ENCODE data around the gene ARHGAP6.

DNA sequence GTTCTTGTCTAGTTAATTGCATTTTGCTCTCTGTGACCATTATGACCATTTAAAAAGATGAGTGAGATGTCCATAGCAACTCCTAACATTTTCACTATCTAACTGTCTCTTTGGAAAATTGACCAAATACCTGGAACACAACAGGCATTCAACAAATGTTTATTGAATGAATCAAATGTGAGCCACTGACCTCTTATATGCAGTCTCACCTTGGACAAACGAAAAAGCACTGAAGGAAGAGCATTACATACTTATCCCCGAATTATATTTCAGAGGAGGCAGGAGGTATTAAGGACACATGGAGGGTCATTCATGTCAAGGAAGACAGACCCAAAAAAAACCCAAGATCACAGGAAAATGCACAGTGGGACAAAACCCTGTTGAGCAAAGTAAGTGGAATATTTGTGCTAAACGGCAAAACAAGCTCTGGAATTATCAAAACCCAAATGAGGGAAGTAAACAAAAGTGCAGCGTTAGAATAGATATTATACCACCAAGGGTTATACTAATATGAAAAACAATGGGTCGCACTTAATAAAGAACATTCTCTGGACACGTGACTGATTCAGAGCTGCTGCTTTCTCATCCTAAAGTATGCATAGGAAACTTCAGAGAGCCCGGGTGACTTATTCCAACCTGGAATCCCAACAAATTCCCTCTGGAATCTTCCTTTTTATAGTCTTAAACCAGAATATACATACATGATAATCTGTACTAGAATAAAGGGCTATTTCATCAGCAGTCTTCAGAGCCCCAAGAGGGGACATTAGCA is 240.6 kb downstream of the ARHGAP6 start:
- no peak for TF ChIP-seq EZH2phosphoT487 (IDR thresholded peaks at IDR 0.05; ENCODE audit: insufficient read depth, low read depth)
- no peak for TF ChIP-seq EZH2 (IDR thresholded peaks at IDR 0.05; ENCODE audit: insufficient read depth, poor library complexity, severe bottlenecking)

All from GM23248 (cell line).